ENCODE measurements around the gene TRPM1. TPM values are rescaled to one million over a fixed set of nuclear protein-coding genes. Genes with fewer than 3 reads are reported as not detected.

The TRPM1 gene
- total RNA-seq, 4 donors from 2014 or later, result not detected

DNA sequence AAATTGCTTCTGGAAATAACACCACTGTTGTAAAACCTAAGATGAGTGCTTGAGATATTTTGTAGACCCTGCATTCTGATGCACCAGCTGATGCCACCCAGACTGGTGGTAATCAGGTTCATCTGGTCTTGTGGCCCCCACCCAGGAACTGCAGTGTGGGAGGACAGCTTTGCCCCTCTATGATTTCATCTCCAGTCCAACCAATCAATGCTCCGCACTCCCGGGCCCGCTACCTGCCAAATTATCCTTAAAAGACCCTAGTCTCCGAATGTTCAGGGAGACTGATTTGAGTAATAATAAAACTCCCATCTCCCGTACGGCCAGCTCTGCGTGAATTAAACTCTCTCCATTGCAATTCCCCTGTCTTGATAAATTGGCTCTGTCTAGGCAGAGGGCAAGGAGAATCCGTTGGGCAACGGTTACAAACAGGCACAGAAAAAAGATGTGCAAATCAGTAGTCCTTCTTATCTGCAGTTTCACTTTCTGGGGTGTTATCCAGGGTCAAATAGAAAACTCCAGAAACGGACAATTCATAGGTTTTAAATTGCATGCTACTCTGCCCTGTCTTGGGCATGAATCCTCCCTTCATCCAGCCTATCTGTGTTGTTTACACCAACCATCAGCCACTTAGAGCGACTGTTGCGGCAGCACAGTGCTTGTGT lies 29.2 kb upstream of the TRPM1 start:
- Histone ChIP-seq H3K9me3 (peaks cover 0 to 6% (median 0%) of the 10 kb centered on the region in 3 donors), H3K36me3 (no peaks in the 10 kb centered on the region), H3K27me3 (peaks cover 6% of the 10 kb centered on the region), H3K4me1 (peaks cover 0 to 9% (median 0%) of the 10 kb centered on the region in 3 donors), H3K4me3 (no peak overlapping the region), H3K27ac (no peak overlapping the region)
- no peak for ATAC-seq
- TF ChIP-seq POLR2AphosphoS5 (IDR thresholded peaks at IDR 0.05) (no peak), EP300 (IDR thresholded peaks at IDR 0.05) (no peak), POLR2A (IDR thresholded peaks at IDR 0.05) (no peak)
- TF ChIP-seq, protein P1, sequence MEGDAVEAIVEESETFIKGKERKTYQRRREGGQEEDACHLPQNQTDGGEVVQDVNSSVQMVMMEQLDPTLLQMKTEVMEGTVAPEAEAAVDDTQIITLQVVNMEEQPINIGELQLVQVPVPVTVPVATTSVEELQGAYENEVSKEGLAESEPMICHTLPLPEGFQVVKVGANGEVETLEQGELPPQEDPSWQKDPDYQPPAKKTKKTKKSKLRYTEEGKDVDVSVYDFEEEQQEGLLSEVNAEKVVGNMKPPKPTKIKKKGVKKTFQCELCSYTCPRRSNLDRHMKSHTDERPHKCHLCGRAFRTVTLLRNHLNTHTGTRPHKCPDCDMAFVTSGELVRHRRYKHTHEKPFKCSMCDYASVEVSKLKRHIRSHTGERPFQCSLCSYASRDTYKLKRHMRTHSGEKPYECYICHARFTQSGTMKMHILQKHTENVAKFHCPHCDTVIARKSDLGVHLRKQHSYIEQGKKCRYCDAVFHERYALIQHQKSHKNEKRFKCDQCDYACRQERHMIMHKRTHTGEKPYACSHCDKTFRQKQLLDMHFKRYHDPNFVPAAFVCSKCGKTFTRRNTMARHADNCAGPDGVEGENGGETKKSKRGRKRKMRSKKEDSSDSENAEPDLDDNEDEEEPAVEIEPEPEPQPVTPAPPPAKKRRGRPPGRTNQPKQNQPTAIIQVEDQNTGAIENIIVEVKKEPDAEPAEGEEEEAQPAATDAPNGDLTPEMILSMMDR (IDR thresholded peaks at IDR 0.05), result no peak
- 47 to 52% methylated on average over 10 to 11 of the region's 12 CpGs for WGBS, 2 donors (ENCODE audit: low coverage in 1 of 2)

DNA sequence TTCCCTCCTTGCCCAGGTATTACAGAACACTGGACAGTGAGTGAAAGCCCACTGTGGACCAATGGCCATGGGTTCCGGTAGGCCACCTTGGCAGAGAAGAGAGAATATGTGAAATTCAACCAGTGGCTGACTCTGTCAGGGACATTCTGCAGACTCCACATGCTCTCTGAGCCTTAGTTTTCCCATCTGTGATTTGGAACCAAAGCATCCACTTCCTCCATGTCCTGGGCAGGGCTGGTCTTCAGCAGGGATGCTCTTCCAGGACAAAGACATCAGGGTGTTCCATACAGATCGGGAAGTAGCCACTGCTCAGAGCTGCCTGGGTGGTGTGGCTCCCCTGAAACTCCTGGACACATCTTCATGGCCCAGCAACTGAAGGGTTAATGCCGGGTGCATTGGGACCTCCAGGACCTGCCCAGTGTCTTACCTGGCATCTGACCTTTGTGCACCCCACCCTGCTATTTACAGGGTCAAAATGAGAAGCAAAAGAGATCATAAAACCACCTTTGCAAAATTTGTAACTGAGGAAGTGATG lies 28.3 kb upstream of the TRPM1 start:
- Histone ChIP-seq H3K4me3 (no peak overlapping the region), H3K9me3 (peaks cover 0 to 6% (median 0%) of the 10 kb centered on the region in 3 donors), H3K27me3 (peaks cover 5% of the 10 kb centered on the region), H3K27ac (no peak overlapping the region), H3K36me3 (no peaks in the 10 kb centered on the region), H3K4me1 (peaks cover 0 to 9% (median 0%) of the 10 kb centered on the region in 3 donors)
- TF ChIP-seq EP300 (IDR thresholded peaks at IDR 0.05) (no peak), POLR2AphosphoS5 (IDR thresholded peaks at IDR 0.05) (no peak), POLR2A (IDR thresholded peaks at IDR 0.05) (no peak)
- TF ChIP-seq, protein P1 (IDR thresholded peaks at IDR 0.05), result no peak
- ATAC-seq, result no peak
- WGBS, 2 donors (ENCODE audit: low coverage in 1 of 2), result 71 to 83% methylated on average over 1 of the region's 3 CpGs

DNA sequence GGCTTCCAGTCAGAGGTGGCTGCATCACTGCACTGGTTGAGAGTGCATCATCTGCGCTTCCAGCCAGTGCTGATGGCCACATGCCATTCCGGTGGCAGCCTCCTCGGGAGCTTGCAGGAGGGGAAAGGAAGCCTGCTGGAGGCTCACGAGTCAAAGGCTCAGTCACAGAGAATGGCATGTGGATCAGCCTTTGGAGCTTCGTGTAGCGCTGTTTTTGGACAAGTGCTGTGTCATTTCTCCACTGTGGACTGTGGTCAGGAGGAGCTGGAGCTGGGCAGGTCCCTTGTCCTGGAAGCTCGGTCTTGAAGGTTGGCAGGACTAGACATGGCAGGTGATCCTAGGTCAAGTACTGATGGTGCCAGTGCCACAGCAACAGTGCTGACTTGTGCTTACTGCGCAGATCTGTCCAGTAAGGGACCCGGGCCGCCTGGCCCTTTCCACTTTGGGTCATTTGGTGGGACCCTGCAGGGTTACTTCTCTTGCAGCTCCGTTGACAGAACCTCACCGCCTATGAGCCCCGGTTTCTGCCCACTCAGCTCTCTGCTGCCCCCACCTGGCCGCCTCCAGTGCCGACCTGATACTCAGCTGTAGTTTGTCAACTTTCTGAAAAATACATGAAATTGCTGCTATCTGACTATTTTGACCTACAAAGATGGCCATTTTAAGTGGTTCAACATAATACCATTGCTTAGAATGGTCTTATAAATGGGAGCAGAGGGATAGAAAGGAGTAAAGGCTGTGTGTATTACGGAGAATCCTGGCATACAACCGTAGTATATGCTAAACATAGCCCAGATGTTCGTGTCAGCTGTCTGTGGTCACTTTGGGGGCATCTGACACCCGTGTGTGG lies 27.6 kb upstream of the TRPM1 start:
- peaks cover 0 to 9% (median 0%) of the 10 kb centered on the region in 3 donors for H3K4me1 ChIP-seq

DNA sequence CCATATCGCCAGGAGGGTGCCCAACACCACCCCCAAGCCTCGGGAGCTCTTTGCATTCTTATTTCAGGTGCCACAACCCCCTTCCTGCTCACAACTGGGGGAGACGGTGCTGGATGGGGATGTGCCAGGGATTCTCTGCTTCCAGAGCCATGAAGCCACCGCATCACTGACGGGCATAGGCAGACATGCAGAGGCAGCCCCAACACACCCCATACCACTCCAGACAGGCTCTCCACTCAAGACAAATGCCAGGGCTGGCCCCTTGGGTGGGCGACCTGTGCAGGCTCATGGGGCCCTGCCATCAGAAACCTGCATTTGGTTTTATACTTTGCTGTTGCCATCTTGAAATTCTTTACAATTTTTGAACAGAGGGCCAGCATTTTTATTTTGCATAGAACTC lies 27.0 kb upstream of the TRPM1 start:
- no peaks in the 10 kb centered on the region for H3K36me3 ChIP-seq
- no peak overlapping the region for H3K27ac ChIP-seq
- no peak overlapping the region for H3K4me3 ChIP-seq
- peaks cover 0 to 9% (median 0%) of the 10 kb centered on the region in 3 donors for H3K4me1 ChIP-seq
- TF ChIP-seq POLR2A (IDR thresholded peaks at IDR 0.05) (no peak), EP300 (IDR thresholded peaks at IDR 0.05) (no peak), POLR2AphosphoS5 (IDR thresholded peaks at IDR 0.05) (no peak)
- TF ChIP-seq, protein P1 (IDR thresholded peaks at IDR 0.05), result no peak
- peaks cover 0 to 8% (median 0%) of the 10 kb centered on the region in 3 donors for H3K9me3 ChIP-seq
- peaks cover 5% of the 10 kb centered on the region for H3K27me3 ChIP-seq
- WGBS, 2 donors (ENCODE audit: low coverage in 1 of 2), result 71 to 100% methylated on average over 1 of the region's 6 CpGs
- ATAC-seq, result no peak

More for the DNA sequence above, 27.6 kb upstream of the TRPM1 start:
- TF ChIP-seq, protein P1 (IDR thresholded peaks at IDR 0.05), result peak; percentile 38 to 90 (median 80)
- no peak for TF ChIP-seq POLR2A (IDR thresholded peaks at IDR 0.05)
- peak; percentile 66 for ATAC-seq
- H3K27me3 ChIP-seq, result peaks cover 5% of the 10 kb centered on the region
- H3K9me3 ChIP-seq, result peaks cover 0 to 8% (median 0%) of the 10 kb centered on the region in 3 donors
- WGBS, 2 donors (ENCODE audit: low coverage in 1 of 2), result 28 to 44% methylated on average over 7 to 15 of the region's 19 CpGs
- H3K4me3 ChIP-seq, result no peak overlapping the region
- no peak overlapping the region for H3K27ac ChIP-seq
- H3K36me3 ChIP-seq, result no peaks in the 10 kb centered on the region

Data from gastroesophageal sphincter (tissue), 4 donors.